HCT116 (cell line): Measurements from ENCODE around the gene SLC9A6. TPM values are rescaled to one million over a fixed set of nuclear protein-coding genes. Genes with fewer than 3 reads are reported as not detected.

Experiments used
- ATAC-seq: fragments of 200-7000 bp; cut with Tn5 transposase; 2 replicates; pipeline ENCODE4 v1.9.1; 2020; ENCODE audit warnings: mild to moderate bottlenecking, moderate library complexity
- BruUV-seq: library from RNA; stranded (reverse); fragments of 400-500 nt; replicated peaks from 2 replicates; lab custom pipeline; 2021; lab: Mats Ljungman, UMichigan
- CTCF ChIA-PET: fragments of 300-600 bp; sonication (Branson Sonifier 250); formaldehyde crosslinking; loops from one replicate; lab custom pipeline; 2021; ENCODE audit warnings: antibody characterized with exemption; lab: Charles Lee
- POLR2A ChIA-PET: fragments of 300-600, 350-600 bp; sonication (Branson Sonifier 250); formaldehyde crosslinking; loops from one replicate; lab custom pipeline; 2021; ENCODE audit warnings: antibody characterized with exemption; lab: Charles Lee
- RAD21 ChIA-PET, 2 experiments: fragments of 300-600 bp; sonication (Branson Sonifier 250); formaldehyde crosslinking; loops; one replicate each; lab custom pipeline; 2023; ENCODE audit warnings: low total read pairs in 2 of 2; ENCODE audit not compliant: uncharacterized antibody in 2 of 2, unreplicated experiment in 2 of 2, low non-redundant PET in 1 of 2; lab: Charles Lee
- DNase-seq: peaks from one replicate; pipeline ENCODE4 v3.0.0-alpha.2; 2010; ENCODE audit warnings: low read depth, low spot score
- H2AFZ ChIP-seq: fragments of 200-600 bp; shearing (Covaris generic), sonication (generic); 2 replicates; pipeline ENCODE4 v1.6.1; 2017; ENCODE audit warnings: low read depth, mixed run types, mixed read lengths, antibody characterized with exemption, low read length; ENCODE audit not compliant: poor library complexity, severe bottlenecking
- H3K27ac ChIP-seq: 2 replicates; pipeline ENCODE4 v1.5.1; 2012; ENCODE audit warnings: low read depth, low read length
- H3K27me3 ChIP-seq: fragments of 200-600 bp; sonication (generic); 2 replicates; pipeline ENCODE4 v1.6.1; 2016; ENCODE audit warnings: mixed run types, low read length, mixed read lengths; ENCODE audit not compliant: insufficient read depth
- H3K36me3 ChIP-seq, 2 experiments: fragments of 200-500 bp in 1 of 2; fragments of 200-600 bp in 1 of 2; sonication (Bioruptor generic) in 1 of 2; sonication (generic) in 1 of 2; 2 replicates each; pipeline versions ENCODE4 v1.5.1 to v1.6.1; 2014 to 2016; ENCODE audit warnings: low read length in 2 of 2, inconsistent platforms in 1 of 2, mixed read lengths in 1 of 2, mixed run types in 1 of 2; ENCODE audit not compliant: insufficient read depth in 2 of 2, control insufficient read depth in 1 of 2
- H3K4me1 ChIP-seq, 2 experiments: fragments of 200-600 bp in 1 of 2; sonication (generic) in 1 of 2; 2 replicates each; pipeline versions ENCODE4 v1.5.1 to v1.6.1; 2012 to 2017; ENCODE audit warnings: low read length in 2 of 2, inconsistent platforms in 1 of 2, mild to moderate bottlenecking in 1 of 2, mixed read lengths in 1 of 2, mixed run types in 1 of 2, moderate library complexity in 1 of 2; ENCODE audit not compliant: insufficient read depth in 2 of 2, control insufficient read depth in 1 of 2
- H3K4me2 ChIP-seq: fragments of 200-600 bp; sonication (generic); 2 replicates; pipeline ENCODE4 v1.6.1; 2017; ENCODE audit warnings: mixed run types, low read length, mixed read lengths
- H3K4me3 ChIP-seq, 2 experiments: fragments of 200-600 bp in 1 of 2; sonication (generic) in 1 of 2; replicated peaks in 1 of 2; 2 replicates each; pipeline ENCODE4 v1.5.1; 2011 to 2016; ENCODE audit warnings: low read length in 2 of 2, control low read depth in 1 of 2, low read depth in 1 of 2, mild to moderate bottlenecking in 1 of 2, mixed read lengths in 1 of 2, mixed run types in 1 of 2
- H3K79me2 ChIP-seq: fragments of 200-600 bp; sonication (generic); 2 replicates; pipeline ENCODE4 v1.6.1; 2017; ENCODE audit warnings: mild to moderate bottlenecking, mixed run types, low read length, moderate library complexity, mixed read lengths; ENCODE audit not compliant: insufficient read depth
- H3K9ac ChIP-seq: fragments of 200-600 bp; sonication (generic); 2 replicates; pipeline ENCODE4 v1.6.1; 2016; ENCODE audit warnings: low read length, mixed read lengths
- H3K9me2 ChIP-seq: fragments of 200-600 bp; sonication (generic), shearing (Covaris generic); 2 replicates; pipeline ENCODE4 v1.6.1; 2017; ENCODE audit warnings: mixed run types, mild to moderate bottlenecking, moderate library complexity; ENCODE audit not compliant: insufficient read depth
- H3K9me3 ChIP-seq, 2 experiments: fragments of 200-500 bp in 1 of 2; fragments of 200-600 bp in 1 of 2; sonication (Bioruptor generic) in 1 of 2; sonication (generic) in 1 of 2; 2 replicates each; pipeline ENCODE4 v1.6.1; 2014 to 2017; ENCODE audit warnings: low read length in 2 of 2, mixed read lengths in 2 of 2, inconsistent platforms in 1 of 2, low read depth in 1 of 2, mild to moderate bottlenecking in 1 of 2, mixed run types in 1 of 2, moderate library complexity in 1 of 2; ENCODE audit not compliant: control insufficient read depth in 1 of 2, insufficient read depth in 1 of 2
- H4K20me1 ChIP-seq: fragments of 200-600 bp; sonication (generic), shearing (Covaris generic); 2 replicates; pipeline ENCODE4 v1.6.1; 2017; ENCODE audit warnings: mixed run types, mild to moderate bottlenecking, moderate library complexity; ENCODE audit not compliant: insufficient read depth
- CEBPB ChIP-seq: IDR thresholded peaks from 2 replicates; pipeline ENCODE4 v1.6.1; 2012; ENCODE audit warnings: low read depth
- CTCF ChIP-seq, 3 experiments: fragments of 200-600 bp in 1 of 3; sonication (generic) in 1 of 3; IDR thresholded peaks in 2 of 3; conservative IDR thresholded peaks in 1 of 3; 2 replicates each; pipeline ENCODE4 v1.5.1; 2012 to 2017; ENCODE audit warnings: low read depth in 2 of 3, low read length in 2 of 3, antibody characterized with exemption in 1 of 3, borderline replicate concordance in 1 of 3, control low read depth in 1 of 3, mild to moderate bottlenecking in 1 of 3, mixed read lengths in 1 of 3, mixed run types in 1 of 3, moderate library complexity in 1 of 3; ENCODE audit not compliant: insufficient read depth in 1 of 3
- EGR1 ChIP-seq: IDR thresholded peaks from 2 replicates; pipeline ENCODE4 v1.6.1; 2012; ENCODE audit warnings: low read depth
- EZH2 ChIP-seq: fragments of 200-600 bp; sonication (generic); IDR thresholded peaks from 2 replicates; pipeline ENCODE4 v1.6.1; 2017; ENCODE audit warnings: antibody characterized with exemption, mixed run types
- EZH2phosphoT487 ChIP-seq: fragments of 200-600 bp; IDR thresholded peaks from 2 replicates; pipeline ENCODE4 v1.6.1; 2018; ENCODE audit warnings: antibody characterized with exemption, borderline replicate concordance
- FOSL1 ChIP-seq: IDR thresholded peaks from 2 replicates; pipeline ENCODE4 v1.6.1; 2012; ENCODE audit warnings: low read depth
- JUND ChIP-seq: IDR thresholded peaks from 2 replicates; pipeline ENCODE4 v1.6.1; 2012
- POLR2A ChIP-seq: IDR thresholded peaks from 2 replicates; pipeline ENCODE4 v1.7.0; 2011; ENCODE audit warnings: borderline replicate concordance; ENCODE audit not compliant: insufficient read depth, insufficient read length; ENCODE audit errors: extremely low read depth
- RAD21 ChIP-seq: IDR thresholded peaks from 2 replicates; pipeline ENCODE4 v1.6.1; 2012; ENCODE audit warnings: low read depth, mild to moderate bottlenecking
- REST ChIP-seq: IDR thresholded peaks from 2 replicates; pipeline ENCODE4 v1.6.1; 2012; ENCODE audit warnings: low read depth
- SIN3A ChIP-seq: IDR thresholded peaks from 2 replicates; pipeline ENCODE4 v1.6.1; 2012; ENCODE audit warnings: low read depth
- SRF ChIP-seq: IDR thresholded peaks from 2 replicates; pipeline ENCODE4 v1.6.1; 2012; ENCODE audit warnings: low read depth
- ZBTB33 ChIP-seq: IDR thresholded peaks from 2 replicates; pipeline ENCODE4 v1.6.1; 2011; ENCODE audit warnings: mild to moderate bottlenecking, low read length, moderate library complexity; ENCODE audit not compliant: insufficient replicate concordance; ENCODE audit errors: extremely low read depth
- ZFX ChIP-seq: fragments of 450-650 bp; IDR thresholded peaks from 2 replicates; pipeline ENCODE4 v1.6.1; 2017
- ZNF274 ChIP-seq: fragments of 200-500 bp; sonication (Bioruptor generic); IDR thresholded peaks from 2 replicates; pipeline ENCODE4 v1.6.1; 2014; ENCODE audit warnings: mild to moderate bottlenecking, low read depth, low read length, inconsistent platforms
- intact Hi-C: fragments of 100-400 bp; cut with micrococcal nuclease; formaldehyde crosslinking; loops from 2 replicates; pipeline ENCODE4 v1.10.0; 2022
- total RNA-seq: library from RNA; stranded (reverse); gene quantifications from one replicate; pipeline ENCODE4 v1.2.1, GENCODE V29; 2021; ENCODE audit not compliant: unreplicated experiment
- TF ChIP-seq, protein P1 (sequence below): IDR thresholded peaks from 2 replicates; pipeline ENCODE4 v1.6.1; 2012

Gene SLC9A6
- total RNA-seq, 1 experiment from 2014 or later: 10.8 TPM

GRCh38 chrX:136063340-136064079 is 78.3 kb downstream of the SLC9A6 start:
- DNase-seq: no peak
- Histone ChIP-seq H3K9me3 (no peaks in the 10 kb centered on the region), H3K9me2 (no peaks in the 10 kb centered on the region), H3K4me3 (no peak overlapping the region), H3K4me2 (no peak overlapping the region), H3K27ac (no peak overlapping the region), H3K9ac (no peak overlapping the region), H2AFZ (no peak overlapping the region), H3K36me3 (no peaks in the 10 kb centered on the region), H3K79me2 (no peaks in the 10 kb centered on the region)
- POLR2A ChIA-PET: no interaction called here
- RAD21 ChIA-PET: no interaction called here
- CTCF ChIA-PET: no interaction called here
- BruUV-seq: no TSS peak
- intact Hi-C loops: no loop called here
- no peak for TF ChIP-seq CTCF (IDR thresholded peaks at IDR 0.05 in 2 of 3, conservative IDR thresholded peaks at IDR 0.05 in 1 of 3; ENCODE audit: borderline replicate concordance in 1 of 3, insufficient read depth in 1 of 3, low read depth in 2 of 3, low read length in 2 of 3)
- TF ChIP-seq RAD21: no peak
- TF ChIP-seq ZNF274: no peak
- no peak for TF ChIP-seq POLR2A
- TF ChIP-seq EGR1: no peak
- no peak for TF ChIP-seq ZBTB33
- TF ChIP-seq CEBPB: no peak
- no peak for TF ChIP-seq EZH2phosphoT487
- no peak for TF ChIP-seq SIN3A
- TF ChIP-seq, protein P1, sequence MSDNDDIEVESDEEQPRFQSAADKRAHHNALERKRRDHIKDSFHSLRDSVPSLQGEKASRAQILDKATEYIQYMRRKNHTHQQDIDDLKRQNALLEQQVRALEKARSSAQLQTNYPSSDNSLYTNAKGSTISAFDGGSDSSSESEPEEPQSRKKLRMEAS: no peak
- no peak for TF ChIP-seq ZFX
- TF ChIP-seq FOSL1: no peak
- TF ChIP-seq REST: no peak
- no peak for TF ChIP-seq SRF
- TF ChIP-seq EZH2: no peak
- no peak for TF ChIP-seq JUND
- TF ChIP-seq, all 23 proteins: peak for 0
- no peaks in the 10 kb centered on the region for H3K27me3 ChIP-seq
- no peaks in the 10 kb centered on the region for H4K20me1 ChIP-seq
- ATAC-seq: no peak
- no peaks in the 10 kb centered on the region for H3K4me1 ChIP-seq
